Measurements from ENCODE around the gene SASH1.
"Not testable (repeated sequence)": the region's sequence is repeated elsewhere in the genome, so short reads cannot be mapped to it uniquely, and the experiment has no call there.

The SASH1 gene

DNA sequence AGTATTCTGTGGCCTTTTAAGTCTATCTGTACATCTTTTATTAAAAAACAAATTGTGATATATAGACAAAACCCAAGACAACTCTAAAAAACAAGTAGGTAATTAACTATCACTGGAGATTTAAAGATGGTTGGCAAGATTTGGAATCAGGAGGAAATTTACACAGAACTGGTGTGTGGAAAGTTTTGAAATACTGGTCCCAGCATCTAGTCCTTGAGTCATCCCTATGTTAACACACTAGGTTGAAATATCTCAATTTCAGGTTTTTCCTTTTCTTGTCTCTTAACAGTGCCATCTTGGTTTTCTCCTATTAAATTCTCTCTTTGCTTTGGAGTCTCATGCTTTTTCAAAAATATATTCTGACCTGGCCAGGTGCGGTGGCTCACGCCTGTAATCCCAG is 27.5 kb downstream of the SASH1 start:
- no peak for DNase-seq

DNA sequence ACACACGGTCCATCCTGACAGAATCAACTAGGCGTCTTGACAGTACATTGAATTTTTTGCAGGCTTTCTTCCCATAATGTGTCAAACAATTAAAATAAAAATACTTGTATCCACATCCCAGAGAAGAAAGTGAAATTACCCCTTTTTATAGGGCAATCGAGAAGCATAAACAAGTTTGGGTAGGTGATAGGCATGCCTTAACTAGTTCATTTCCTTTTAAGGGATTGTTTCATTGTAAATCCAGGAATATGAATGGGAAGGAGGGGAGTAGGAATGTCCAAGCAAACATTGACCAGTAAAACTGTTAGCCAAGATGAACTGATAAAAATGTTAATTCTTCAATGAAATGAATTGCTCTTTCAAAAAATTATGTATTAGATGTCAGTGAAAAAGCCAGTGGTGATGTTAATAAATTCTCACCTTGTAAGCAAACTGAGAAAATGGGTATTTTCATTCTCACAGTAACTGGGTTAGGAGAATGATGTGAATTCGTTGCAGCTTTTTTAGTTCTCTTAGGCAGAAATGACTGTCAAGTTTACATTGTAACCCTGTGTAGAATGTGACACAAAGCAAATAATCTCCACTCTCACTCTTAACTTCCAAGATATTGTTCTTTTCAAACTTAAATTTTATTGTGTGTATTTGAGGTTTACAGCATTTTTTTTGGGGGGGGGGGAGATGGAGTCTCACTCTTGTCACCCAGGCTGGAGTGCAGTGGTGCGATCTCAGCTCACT is 31.6 kb downstream of the SASH1 start:
- no peak for DNase-seq

DNA sequence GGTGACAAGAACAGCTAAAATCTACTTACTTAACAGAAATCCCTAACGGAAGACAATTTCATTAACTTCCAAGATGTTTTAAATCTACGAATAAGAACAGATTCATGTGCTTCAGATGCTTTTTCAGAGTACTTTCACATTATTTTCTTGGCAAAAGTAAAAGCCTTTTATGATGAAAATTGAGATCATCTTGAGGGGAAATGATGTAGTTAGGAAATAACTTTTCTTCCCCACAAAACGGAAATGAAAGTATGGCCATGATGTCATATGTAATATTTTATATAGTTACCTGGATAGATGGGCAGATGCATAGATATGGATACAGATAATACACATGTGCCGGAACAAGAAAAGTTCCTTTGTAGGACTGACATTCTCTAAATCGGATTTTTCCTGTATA is 32.8 kb downstream of the SASH1 start:
- DNase-seq, result no peak

DNA sequence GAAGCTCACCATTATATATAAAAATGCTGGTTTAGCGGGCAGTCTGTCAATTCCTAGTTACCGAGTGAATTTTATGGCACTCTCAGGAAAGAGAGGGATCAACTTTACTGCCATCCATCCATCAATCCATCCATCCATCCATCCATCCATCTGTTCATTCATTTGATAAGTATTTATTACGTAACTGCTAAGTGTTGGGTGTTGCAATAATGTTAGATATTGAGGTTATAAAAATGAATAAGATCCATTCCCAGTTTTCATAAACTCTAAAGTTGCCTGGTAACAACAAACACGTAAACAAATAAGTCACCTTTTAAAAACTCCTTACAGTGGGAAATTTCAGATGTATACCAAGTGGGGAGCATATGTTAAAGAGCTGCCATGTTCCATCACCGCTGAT is 36.8 kb downstream of the SASH1 start:
- no peak for DNase-seq

DNA sequence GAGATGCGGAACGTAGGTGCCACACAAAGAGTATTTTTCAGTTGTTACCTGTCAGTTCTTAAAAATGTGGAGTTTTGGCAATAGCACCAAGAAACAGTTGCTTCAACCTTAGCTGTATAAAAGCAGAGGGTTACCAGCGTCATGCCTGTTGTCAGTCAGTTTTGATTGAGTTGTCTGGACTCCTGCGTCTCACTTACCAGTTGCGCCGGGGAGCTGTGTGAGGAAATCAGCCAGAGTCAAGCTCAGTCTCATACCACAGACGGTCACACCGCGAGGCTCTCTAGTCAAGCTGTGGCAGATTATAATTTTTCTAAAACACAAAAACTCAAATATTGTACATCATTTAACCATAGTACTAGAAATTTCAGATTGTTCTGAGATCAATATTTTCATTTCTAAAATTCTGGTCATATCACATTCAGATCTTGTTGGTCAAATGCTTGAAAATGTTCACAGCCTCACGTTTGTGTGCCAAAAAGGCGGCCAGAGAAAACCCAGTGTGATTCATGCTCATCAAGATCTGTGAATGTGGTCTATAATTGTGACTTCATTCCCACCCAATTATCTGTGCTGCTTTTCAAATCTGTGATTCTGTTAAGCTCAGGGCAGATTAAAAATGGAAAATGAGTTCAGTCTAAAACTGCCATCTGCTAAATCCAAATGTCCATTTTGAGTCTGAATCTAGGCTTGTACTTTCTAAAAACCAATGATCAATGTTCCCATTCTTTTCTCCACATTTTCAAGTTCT is 37.5 kb downstream of the SASH1 start:
- DNase-seq, result no peak

DNA sequence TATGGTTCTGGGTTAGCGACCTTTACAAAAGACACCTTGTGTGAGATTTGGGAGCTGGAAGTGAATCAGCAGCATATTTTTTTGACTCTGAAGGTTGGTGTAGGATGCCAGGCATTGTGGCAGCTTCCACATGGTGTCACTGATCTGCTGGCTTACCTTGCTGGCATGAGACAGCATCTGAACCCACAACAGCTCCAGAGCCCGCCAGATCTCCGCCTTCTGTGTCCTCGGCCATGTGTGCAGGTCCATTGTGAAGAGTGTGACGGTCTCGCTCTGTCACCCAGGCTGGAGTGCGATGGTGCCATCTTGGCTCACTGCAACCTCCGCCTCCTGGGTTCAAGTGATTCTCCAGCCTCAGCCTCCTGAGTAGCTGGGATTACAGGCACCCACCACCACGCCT is 39.4 kb downstream of the SASH1 start:
- not testable (repeated sequence) for DNase-seq

DNA sequence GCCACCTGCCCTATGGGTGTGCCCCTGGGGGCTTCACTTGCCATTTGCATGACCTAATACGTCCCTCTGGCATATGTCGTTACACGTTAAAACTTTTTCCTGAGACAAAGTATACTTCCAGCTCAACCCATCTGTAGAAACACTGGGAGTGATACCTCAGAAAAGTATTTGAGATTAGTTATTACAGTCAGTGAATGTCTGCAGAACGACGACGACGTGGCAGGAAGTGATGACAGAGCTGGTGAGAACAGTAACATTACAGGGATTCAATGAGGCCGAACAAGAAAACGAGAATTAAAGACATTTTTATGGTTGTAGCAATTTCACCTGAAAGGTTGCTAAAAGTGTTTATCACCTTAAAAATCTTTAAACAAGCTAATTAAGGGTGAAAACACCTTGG is 40.2 kb downstream of the SASH1 start:
- peak; percentile 88 for DNase-seq

DNA sequence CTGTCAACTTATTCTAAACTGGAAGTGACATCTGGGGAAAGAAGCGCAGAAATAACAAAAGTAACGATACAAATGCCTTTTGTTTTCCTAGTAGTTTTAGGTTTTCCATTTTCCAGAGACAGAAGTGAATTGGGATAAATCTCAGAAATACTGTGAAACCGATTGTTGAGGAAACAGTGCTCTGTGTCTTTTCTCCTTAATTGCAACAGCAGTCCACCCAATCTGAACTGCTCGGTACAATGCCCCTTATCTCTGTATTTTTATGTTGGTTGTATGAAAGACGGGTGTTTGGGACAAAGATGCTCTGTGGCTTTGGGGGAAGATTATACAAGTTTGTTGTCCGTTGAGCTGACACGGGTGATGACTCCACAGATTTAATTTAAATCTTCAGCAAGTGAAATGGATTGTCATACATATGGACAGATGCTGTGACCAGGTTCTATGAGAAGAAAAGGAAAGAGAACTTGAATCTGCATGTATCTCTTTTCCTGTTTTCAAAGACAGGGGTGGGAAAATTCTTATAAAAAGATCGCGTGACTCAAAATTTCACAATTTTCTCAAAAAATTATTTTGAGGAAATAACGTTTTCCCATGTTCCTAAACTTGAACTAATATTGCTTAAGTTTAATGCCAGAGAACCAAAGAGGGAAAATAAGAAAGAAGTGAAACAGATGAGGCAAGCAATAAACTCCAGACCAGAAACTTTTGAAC is 41.2 kb downstream of the SASH1 start:
- no peak for DNase-seq

DNA sequence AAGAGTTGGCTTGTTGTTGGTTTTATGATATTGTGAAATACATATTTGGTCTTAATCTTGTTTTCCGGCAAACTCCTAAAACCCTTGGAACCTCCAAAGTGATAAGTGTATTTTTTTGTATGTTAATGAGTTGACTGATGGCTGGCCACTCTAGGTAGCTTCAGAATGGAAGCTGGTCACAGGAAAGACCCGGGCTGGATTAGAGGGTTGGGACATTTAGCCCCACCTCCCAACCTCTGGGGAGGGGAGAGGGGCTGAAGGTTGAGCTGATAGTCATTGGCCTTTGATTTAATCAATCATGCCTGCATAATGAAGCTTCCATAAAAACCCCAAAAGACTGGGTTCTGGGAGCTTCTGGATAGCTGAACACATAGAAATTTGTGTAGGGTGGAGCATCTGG is 42.7 kb downstream of the SASH1 start:
- no peak for DNase-seq

DNA sequence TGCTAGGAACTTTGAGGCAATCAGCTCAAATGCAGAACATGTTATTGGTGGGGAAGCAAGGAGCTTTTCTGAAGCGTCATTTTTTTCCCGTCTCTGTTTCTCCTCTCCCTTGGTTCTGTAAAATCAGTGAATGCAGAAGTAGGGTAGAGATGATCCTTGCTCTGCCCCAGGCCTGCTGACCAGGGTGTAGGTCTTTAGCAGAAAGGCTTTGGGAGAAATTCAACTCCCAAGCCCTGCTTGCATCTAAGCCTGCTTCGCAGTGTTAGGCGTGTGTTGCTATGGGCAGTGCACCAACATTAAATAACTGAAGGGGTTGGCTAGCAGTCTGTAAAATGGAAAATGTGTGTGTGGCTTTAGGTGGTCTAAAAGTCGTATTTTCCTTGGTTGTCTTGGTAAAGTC is 45.9 kb downstream of the SASH1 start:
- no peak for DNase-seq

DNA sequence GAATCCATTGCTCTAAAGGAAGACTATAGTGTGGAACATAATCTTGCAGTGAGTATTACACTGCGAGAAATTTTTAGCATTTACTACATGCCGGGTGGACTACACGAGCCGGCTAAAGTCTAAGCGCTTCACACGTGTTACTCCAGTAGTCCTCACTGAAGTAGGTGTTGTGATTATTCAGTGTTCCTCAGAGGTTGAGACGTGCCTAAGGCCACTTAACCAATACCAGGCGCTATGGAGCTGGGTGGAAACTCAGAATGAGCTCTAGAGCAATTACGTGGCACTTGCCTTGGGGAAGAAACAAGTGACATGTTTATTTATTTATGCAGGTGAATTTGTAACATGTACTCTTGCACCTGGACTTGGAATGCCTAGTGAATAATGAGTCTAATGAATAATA is 46.4 kb downstream of the SASH1 start:
- DNase-seq, result no peak

DNA sequence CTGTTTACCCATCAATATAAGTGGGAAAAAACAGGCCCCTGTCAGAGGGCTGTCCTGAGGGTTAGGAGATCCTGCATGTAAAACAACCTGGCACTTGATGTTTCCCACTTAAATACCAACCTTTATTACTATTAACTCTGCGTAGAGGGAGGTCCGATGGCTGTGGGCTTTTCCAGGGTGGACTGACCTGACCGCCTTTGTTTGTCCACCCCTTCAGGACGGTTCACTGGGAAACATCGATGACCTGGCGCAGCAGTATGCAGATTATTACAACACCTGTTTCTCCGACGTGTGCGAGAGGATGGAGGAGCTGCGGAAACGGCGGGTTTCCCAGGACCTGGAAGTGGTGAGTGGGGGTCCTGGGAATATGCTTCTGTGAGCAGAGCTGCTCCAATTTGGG is 47.3 kb downstream of the SASH1 start:
- no peak for DNase-seq

DNA sequence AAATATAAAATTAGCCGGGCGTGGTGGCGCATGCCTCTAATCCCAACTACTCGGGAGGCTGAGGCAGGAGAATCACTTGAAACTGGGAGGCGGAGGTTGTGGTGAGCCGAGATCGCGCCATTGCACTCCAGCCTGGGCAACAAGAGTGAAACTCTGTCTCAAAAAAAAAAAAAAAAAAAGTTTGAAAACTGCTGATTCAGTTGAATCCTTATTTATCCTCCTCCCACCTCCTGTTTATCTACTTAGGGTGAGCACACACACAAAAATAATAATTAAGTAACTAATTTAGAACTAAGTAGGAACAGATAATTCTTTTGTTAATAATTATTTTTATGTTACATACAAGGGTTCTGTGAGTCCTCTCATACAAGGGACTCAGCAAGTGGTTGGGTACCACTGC is 49.5 kb downstream of the SASH1 start:
- DNase-seq, result not testable (repeated sequence)

DNA sequence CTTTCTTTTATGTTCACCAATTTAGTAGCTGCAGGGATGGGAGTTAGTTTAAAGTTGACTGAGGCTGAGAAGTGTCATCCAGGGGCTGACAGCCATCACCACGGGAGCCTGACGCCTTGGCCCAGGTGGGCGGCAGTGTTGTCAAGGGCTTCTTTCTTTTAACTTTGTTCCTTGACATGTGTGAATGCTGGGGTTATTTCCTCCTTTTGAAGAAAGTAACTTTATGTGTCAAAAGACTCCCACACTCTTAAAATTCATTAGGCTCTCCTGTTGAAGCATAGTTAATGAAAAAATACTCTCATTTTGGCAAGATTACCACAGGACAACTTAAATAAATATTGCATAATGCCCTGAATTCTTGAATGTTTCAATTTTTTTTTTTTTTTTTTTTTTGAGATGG is 50.0 kb downstream of the SASH1 start:
- DNase-seq, result no peak

DNA sequence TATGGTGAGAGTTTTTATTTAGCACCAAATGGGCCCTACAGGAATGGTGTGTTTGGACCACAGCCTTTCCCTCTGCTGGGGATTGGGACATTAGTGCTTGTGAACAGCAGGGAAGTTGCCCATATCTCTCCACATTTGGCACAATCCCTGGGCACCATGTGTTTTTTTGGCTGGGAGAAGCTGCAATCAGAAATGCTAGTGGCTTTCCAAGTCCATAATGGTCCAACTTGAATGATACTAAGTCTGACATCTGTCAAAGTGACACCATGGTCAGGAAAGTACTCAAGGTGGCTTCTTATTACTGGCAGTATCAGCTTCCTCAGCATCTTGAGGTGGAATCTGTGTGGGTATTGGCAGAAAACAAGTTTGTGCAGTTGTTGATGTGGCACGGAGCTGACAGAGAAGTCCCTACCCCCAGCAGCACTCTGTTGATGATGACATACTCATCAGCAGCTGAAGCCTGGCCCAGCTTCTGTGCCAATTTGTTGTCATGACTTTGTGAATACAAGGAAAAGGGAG is 53.0 kb downstream of the SASH1 start:
- no peak for DNase-seq

DNA sequence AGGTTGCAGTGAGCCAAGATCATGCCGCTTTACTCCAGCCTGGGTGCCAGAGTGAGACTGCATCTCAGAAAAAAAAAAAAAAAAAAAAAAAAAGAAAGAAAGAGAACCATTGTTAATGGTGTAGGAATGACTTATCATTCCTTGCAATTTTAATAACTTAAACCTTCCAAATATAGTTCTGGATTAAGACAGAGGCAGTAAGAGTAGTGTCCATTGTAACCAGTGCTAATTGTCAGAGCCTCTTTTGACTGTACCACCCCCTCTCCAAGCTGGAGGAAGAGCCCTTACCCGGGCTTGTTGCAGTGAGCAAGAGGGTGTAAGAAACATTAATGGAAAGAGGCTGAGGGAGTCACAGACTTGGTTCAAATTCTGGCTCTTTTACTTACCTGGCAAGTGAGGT is 53.8 kb downstream of the SASH1 start:
- DNase-seq, result no peak

DNA sequence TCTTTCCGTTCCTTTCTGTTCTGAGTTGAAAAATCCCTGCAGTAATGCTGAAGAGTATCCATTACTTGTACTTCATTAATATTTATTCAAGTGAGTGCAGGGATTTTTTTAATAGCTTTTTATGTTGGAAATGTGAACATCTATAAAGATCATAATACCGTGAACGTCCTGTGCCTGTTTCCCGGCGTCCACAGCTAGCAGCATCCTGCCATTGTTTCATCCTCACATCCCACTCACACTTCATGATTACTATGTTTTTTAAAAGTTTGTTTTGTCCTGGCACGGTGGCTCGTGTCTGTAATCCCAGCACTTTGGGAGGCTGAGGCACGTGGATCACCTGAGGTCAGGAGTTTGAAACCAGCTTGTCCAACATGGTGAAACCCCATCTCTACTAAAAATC is 54.3 kb downstream of the SASH1 start:
- DNase-seq, result no peak

DNA sequence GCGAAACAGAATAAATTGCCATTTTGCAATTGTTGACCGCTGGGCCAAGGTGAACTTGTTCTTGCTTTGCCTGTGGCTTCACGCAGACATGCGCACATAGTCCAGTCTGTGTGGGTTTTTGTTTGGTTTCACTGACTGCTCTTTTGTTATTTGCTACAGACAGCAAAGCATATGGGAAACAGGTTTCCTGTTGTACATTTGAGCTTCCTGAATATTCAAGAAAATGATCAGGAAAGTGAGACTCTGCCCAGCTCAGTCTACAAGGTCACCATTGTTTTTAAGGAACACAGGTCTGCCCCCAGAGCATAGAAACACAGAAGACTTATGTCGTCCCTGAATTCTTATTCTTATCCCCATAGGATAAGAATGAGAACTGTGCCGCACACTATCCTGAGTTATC is 55.6 kb downstream of the SASH1 start:
- DNase-seq, result no peak

DNA sequence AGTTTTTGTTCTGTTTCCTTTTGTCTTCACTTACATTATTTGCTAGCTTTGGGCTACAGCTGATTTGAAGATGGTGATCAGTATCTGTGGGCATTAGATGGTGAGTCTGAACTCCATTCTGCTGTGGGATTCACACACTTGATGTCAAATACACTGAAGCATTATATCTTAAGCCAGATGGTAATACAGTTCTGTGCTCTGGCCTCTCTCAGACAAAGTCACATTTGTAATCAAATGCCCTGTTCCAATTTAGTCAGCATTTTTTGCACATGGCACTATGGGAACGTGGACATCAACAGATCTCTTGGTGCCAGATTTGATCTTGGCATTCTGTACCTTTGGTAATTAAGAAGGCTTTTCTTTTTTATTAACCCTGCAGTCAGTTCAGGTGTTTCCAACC is 56.0 kb downstream of the SASH1 start:
- DNase-seq, result no peak

DNA sequence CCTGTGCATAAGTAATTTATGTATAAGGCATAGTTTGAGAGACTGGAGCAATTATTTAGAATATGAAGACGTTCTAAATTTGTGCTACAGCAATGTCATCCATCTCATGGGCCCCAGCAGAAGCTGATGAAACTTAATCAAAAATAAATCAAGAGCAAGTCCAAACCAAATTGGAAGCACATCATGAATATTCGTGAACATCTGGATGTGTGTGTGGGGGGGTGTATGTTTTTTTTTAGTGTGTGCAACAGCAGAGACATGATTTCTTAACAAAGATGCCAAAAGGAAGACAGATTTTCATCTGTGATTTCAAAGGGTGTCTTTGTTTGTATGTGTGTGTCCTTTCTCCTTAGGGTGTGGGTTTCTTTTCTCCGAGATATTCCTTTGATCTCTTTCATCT is 58.9 kb downstream of the SASH1 start:
- no peak for DNase-seq

DNA sequence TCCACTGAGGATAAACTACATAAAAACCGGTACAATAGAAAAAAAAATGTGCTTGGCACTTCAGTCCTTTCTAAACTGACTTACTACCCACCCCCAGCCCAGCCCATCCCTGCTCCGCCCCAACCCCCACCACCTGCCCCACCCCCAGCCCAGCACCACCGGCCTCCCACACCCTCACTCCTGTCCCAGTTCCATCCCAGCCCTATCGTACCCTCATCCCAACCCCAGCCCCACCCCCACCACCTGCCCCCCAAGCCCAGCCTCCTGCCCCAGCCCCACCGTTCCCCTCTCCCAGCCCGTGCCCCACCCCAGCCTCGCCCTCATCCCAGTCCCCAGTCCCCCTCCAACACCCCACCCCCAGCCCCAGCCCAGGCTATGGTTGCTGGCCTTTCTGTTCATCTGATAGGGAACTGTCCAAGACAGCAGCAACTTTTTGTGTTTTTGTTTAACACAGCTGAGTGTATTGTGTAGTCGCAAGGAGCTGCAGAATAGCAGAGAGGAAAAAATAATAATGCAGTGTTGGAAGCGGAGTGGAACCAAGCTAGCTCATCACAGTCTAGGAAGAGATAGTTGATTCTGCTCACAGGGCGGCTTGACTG is 61.9 kb downstream of the SASH1 start:
- no peak for DNase-seq

DNA sequence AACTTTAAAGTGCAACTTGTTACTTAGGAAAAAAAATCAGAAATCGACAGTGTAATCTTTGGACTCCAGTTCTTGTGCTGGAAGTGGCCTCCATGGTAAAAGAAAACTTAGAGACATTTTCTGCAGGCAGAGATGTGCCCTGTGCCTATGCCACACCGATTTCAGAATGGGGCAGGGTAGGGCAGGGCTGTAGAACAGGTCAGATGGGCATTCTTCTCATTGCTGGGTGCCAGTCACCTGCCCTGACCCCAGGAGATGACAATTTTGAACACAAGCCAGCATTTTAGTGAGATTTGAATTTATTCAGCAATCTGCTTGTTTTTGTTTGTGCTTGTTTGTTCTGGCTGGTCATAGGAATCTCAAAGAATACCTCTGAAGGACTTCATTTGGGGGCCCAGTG is 63.3 kb downstream of the SASH1 start:
- DNase-seq, result no peak

DNA sequence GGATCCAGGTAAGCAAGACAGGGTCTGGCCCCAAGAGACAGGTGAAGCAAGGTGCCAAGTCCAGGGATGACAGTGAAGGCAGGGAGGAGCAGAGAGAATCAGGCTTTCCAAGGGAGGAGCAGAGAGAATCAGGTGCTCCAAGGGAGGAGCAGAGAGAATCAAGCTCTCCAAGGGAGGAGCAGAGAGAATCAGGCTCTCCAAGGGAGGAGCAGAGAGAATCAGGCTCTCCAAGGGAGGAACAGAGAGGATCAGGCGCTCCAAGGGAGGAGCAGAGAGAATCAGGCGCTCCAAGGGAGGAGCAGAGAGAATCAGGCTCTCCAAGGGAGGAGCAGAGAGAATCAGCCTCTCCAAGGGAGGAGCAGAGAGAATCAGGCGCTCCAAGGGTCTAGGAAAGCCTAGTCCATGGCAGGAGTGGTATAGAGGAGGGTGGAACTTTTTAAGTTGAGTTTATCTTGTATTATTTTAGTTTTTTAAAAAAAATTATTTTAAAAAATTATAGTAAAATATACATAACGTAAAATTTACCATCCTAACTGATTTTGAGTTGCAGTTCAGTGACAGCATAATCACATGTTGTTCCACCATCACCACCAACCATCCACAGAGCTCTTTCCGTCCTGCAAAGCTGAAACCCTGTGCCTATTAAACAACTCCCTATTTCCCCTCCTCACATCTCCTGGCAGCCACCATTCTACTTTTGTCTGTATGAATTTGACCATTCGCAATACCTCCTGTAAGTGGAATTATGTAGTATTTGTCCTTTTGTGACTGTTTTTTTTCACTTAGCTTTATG is 64.1 kb downstream of the SASH1 start:
- no peak for DNase-seq

All from kidney glomerular epithelial cell (primary cell).